A549 (cell line): ENCODE results near the gene RHOD. TPM values are rescaled to one million over a fixed set of nuclear protein-coding genes. Genes with fewer than 3 reads are reported as not detected.

Source experiments
- ATAC-seq, 2 experiments: fragments of 200-7000 bp in 1 of 2; fragments of >200 bp in 1 of 2; cut with Nextera tagmentation in 1 of 2; cut with Tn5 transposase in 1 of 2; 3 replicates each; pipeline versions ENCODE4 v1.8.0 to v1.9.1; 2018 to 2020; ENCODE audit warnings: mild to moderate bottlenecking in 1 of 2, moderate library complexity in 1 of 2
- CTCF ChIA-PET: fragments of 300-600 bp; sonication (Branson Sonifier 250); formaldehyde crosslinking; extraction: SDS; loops from one replicate; lab custom pipeline; 2021; ENCODE audit warnings: antibody characterized with exemption, inconsistent platforms; lab: Yijun Ruan, JAX
- POLR2A ChIA-PET: fragments of 350-600 bp; formaldehyde crosslinking; extraction: SDS; loops from one replicate; lab custom pipeline; 2021; ENCODE audit warnings: antibody characterized with exemption, inconsistent platforms; lab: Yijun Ruan, JAX
- DNase-seq, 2 experiments: peaks; one replicate each; pipeline versions ENCODE4 v3.0.0 to v3.0.0-alpha.2; 2011 to 2016; ENCODE audit warnings: low read depth in 1 of 2, low spot score in 1 of 2
- FAIRE-seq: peaks from 2 replicates; lab custom pipeline; 2011; peaks lifted over from hg19 to GRCh38; lab: Jason Lieb, UNC
- H3K27ac ChIP-seq, 2 experiments: fragments of >200 bp; sonication (Bioruptor Twin); formaldehyde crosslinking; 3 replicates each; pipeline ENCODE4 v1.5.1; 2016 to 2017
- H3K4me1 ChIP-seq: fragments of >200 bp; sonication (Bioruptor Twin); formaldehyde crosslinking; 3 replicates; pipeline ENCODE4 v1.6.1; 2016
- H3K4me2 ChIP-seq: fragments of >200 bp; sonication (Bioruptor Twin); formaldehyde crosslinking; 3 replicates; pipeline ENCODE4 v1.6.1; 2016
- H3K4me3 ChIP-seq: fragments of >200 bp; sonication (Bioruptor Twin); formaldehyde crosslinking; 3 replicates; pipeline ENCODE4 v1.5.1; 2016
- H3K9me3 ChIP-seq: fragments of >200 bp; sonication (Bioruptor Twin); formaldehyde crosslinking; 3 replicates; pipeline ENCODE4 v1.6.1; 2016
- BHLHE40 ChIP-seq: IDR thresholded peaks from 2 replicates; pipeline ENCODE4 v1.6.1; 2012; ENCODE audit warnings: low read depth, low read length, inconsistent platforms
- CBX2 ChIP-seq: fragments of 200-600 bp; sonication (generic); IDR thresholded peaks from 2 replicates; pipeline ENCODE4 v1.6.1; 2016; ENCODE audit warnings: low read depth, mild to moderate bottlenecking, borderline replicate concordance
- CEBPB ChIP-seq, 2 experiments: fragments of >200 bp in 1 of 2; sonication (Bioruptor Twin) in 1 of 2; formaldehyde crosslinking in 1 of 2; IDR thresholded peaks; 2 replicates each; pipeline ENCODE4 v1.6.1; 2012 to 2016
- CHD4 ChIP-seq: fragments of 200-600 bp; sonication (generic); IDR thresholded peaks from 2 replicates; pipeline ENCODE4 v1.6.1; 2016; ENCODE audit warnings: antibody characterized with exemption, mild to moderate bottlenecking, borderline replicate concordance
- EHF ChIP-seq: fragments of 250-450 bp; sonication (Bioruptor Pico); IDR thresholded peaks from 2 replicates; pipeline ENCODE4 v1.5.0; 2020; ENCODE audit warnings: mild to moderate bottlenecking
- EHMT2 ChIP-seq: fragments of 200-600 bp; sonication (generic); IDR thresholded peaks from 2 replicates; pipeline ENCODE4 v1.6.1; 2016; ENCODE audit warnings: antibody characterized with exemption, low read depth, mild to moderate bottlenecking, moderate library complexity
- EP300 ChIP-seq, 2 experiments: fragments of >200 bp; sonication (Bioruptor Twin); formaldehyde crosslinking; IDR thresholded peaks; 2 replicates in 1 of 2; 3 replicates in 1 of 2; pipeline ENCODE4 v1.6.1; 2016 to 2017
- FOXS1 ChIP-seq: fragments of 250-450 bp; sonication (Bioruptor Pico); IDR thresholded peaks from 2 replicates; pipeline ENCODE4 v1.5.0; 2020; ENCODE audit warnings: mild to moderate bottlenecking, moderate library complexity
- GATA3 ChIP-seq: IDR thresholded peaks from 2 replicates; pipeline ENCODE4 v1.6.1; 2012; ENCODE audit warnings: borderline replicate concordance
- JUN ChIP-seq, 2 experiments: fragments of >200 bp; sonication (Bioruptor Twin); formaldehyde crosslinking; IDR thresholded peaks; 2 replicates in 1 of 2; 3 replicates in 1 of 2; pipeline ENCODE4 v1.6.1; 2016 to 2017
- MAFK ChIP-seq: fragments of 450-650 bp; IDR thresholded peaks from 2 replicates; pipeline ENCODE4 v1.6.1; 2014; ENCODE audit not compliant: partially characterized antibody
- NPAS2 ChIP-seq: fragments of 250-450 bp; sonication (Bioruptor Pico); IDR thresholded peaks from 2 replicates; pipeline ENCODE4 v1.8.0; 2022; ENCODE audit warnings: mild to moderate bottlenecking, moderate library complexity, borderline replicate concordance
- PHF8 ChIP-seq: fragments of 200-600 bp; sonication (generic); IDR thresholded peaks from 2 replicates; pipeline ENCODE4 v1.6.1; 2016; ENCODE audit warnings: low read depth, mild to moderate bottlenecking, antibody characterized with exemption, moderate library complexity, borderline replicate concordance
- RCOR1 ChIP-seq: fragments of 150-350 bp; IDR thresholded peaks from 2 replicates; pipeline ENCODE4 v1.6.1; 2014; ENCODE audit warnings: antibody characterized with exemption, low read length, low read depth
- SREBF2 ChIP-seq: fragments of 450-650 bp; IDR thresholded peaks from 2 replicates; pipeline ENCODE4 v1.6.1; 2014; ENCODE audit warnings: mild to moderate bottlenecking, moderate library complexity
- TFCP2L1 ChIP-seq: fragments of 250-450 bp; sonication (Bioruptor Pico); IDR thresholded peaks from 2 replicates; pipeline ENCODE4 v1.5.0; 2021; ENCODE audit warnings: mild to moderate bottlenecking
- ZC3H11A ChIP-seq: fragments of 450-650 bp; IDR thresholded peaks from 2 replicates; pipeline ENCODE4 v1.6.1; 2014; ENCODE audit warnings: antibody characterized with exemption, mild to moderate bottlenecking
- ZNF302 ChIP-seq: fragments of 250-450 bp; sonication (Bioruptor Pico); IDR thresholded peaks from 2 replicates; pipeline ENCODE4 v1.9.0; 2021; ENCODE audit warnings: inconsistent platforms, mild to moderate bottlenecking, moderate library complexity
- ZSCAN20 ChIP-seq: fragments of 250-450 bp; sonication (Bioruptor Pico); IDR thresholded peaks from 2 replicates; pipeline ENCODE4 v1.8.0; 2022; ENCODE audit warnings: mild to moderate bottlenecking, moderate library complexity
- WGBS: methylation state at CpG from one replicate; pipeline ENCODE4 v1.1.6; 2017; ENCODE audit errors: missing lambda C conversion rate; 5-methylcytosine and 5-hydroxymethylcytosine counted together
- polyA plus RNA-seq, 4 experiments: library from polyadenylated mRNA; depleted of rRNA in 3 of 4; stranded (reverse); fragments of >200 nt; fragmentation: RNase III in 1 of 4; extraction: RNeasy Plus Mini Kit Qiagen cat#74134 plus additional on column Dnase treatment in 1 of 4; gene quantifications; 2 replicates in 3 of 4; 3 replicates in 1 of 4; pipeline ENCODE4 v1.2.3, GENCODE V29; 2011 to 2017
- TF ChIP-seq, protein P1 (sequence below): fragments of >200 bp; sonication (Bioruptor Twin); formaldehyde crosslinking; IDR thresholded peaks from 3 replicates; pipeline ENCODE4 v1.6.1; 2016
- TF ChIP-seq, protein P2 (sequence below): fragments of 250-450 bp; sonication (Bioruptor Pico); IDR thresholded peaks from 2 replicates; pipeline ENCODE4 v1.5.0; 2020; ENCODE audit warnings: low read depth, mild to moderate bottlenecking, moderate library complexity
- TF ChIP-seq, protein P3 (sequence below): fragments of >200 bp; sonication (Bioruptor Twin); formaldehyde crosslinking; IDR thresholded peaks from 2 replicates; pipeline ENCODE4 v1.6.1; 2016
- TF ChIP-seq, protein P4 (sequence below): fragments of 250-450 bp; sonication (Bioruptor Pico); IDR thresholded peaks from 2 replicates; pipeline ENCODE4 v1.5.0; 2021; ENCODE audit warnings: mild to moderate bottlenecking, moderate library complexity, borderline replicate concordance
- TF ChIP-seq, protein P5 (sequence below): fragments of >200 bp; sonication (Bioruptor Twin); formaldehyde crosslinking; IDR thresholded peaks from 3 replicates; pipeline ENCODE4 v1.5.1; 2016
- TF ChIP-seq, protein P6 (sequence below): IDR thresholded peaks from 2 replicates; pipeline ENCODE4 v1.6.1; 2012

Gene RHOD
- polyA plus RNA-seq, 2 of the 4 experiments (the other 2 are of a cell fraction) = 13.6 to 33.2 TPM

DNA sequence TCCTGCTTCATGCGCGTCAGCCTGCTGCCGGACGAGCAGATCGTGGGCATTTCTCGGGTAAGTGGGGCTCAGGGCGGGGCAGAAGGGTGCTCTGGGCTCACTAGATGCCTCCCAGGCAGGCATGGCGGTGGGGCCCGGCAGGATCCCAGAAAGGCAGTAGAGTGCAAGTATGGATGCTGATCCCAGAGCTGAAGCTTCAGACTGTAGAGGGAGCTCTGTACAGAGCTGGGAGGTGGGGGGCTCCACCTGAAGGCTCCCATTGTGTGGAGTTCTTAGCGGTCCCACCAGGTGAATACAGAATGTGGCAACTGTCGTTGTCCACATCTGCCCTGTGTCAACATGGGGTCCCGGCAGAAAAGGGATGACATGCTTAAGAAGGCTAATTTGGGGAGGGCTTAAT, 16.5 kb upstream of the RHOD start:
- H3K4me1 ChIP-seq = peaks cover 5% of the 10 kb centered on the region
- no peak overlapping the region for H3K27ac ChIP-seq
- 86% methylated on average over 7 of the region's 12 CpGs for WGBS
- ChIA-PET CTCF (interaction anchor here (0.8 kb wide), 1 partner anchor 633 kb away, joined by 5 read pairs; no protein-coding TSS in a partner anchor), POLR2A (no interaction called here)
- no peak overlapping the region for H3K4me3 ChIP-seq
- DNase-seq (no peak), ATAC-seq (peak in 1 of 2 experiments; percentile 35; a peak in 1 of 6 replicates), FAIRE-seq (no peak)
- TF ChIP-seq, protein P1, sequence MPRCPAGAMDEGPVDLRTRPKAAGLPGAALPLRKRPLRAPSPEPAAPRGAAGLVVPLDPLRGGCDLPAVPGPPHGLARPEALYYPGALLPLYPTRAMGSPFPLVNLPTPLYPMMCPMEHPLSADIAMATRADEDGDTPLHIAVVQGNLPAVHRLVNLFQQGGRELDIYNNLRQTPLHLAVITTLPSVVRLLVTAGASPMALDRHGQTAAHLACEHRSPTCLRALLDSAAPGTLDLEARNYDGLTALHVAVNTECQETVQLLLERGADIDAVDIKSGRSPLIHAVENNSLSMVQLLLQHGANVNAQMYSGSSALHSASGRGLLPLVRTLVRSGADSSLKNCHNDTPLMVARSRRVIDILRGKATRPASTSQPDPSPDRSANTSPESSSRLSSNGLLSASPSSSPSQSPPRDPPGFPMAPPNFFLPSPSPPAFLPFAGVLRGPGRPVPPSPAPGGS = no peak
- no peak for TF ChIP-seq CBX2
- no peak for TF ChIP-seq ZNF302 (CRISPR knock-in tag)
- no peak for TF ChIP-seq ZSCAN20 (CRISPR knock-in tag)
- TF ChIP-seq, protein P2, sequence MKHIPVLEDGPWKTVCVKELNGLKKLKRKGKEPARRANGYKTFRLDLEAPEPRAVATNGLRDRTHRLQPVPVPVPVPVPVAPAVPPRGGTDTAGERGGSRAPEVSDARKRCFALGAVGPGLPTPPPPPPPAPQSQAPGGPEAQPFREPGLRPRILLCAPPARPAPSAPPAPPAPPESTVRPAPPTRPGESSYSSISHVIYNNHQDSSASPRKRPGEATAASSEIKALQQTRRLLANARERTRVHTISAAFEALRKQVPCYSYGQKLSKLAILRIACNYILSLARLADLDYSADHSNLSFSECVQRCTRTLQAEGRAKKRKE (CRISPR knock-in tag) = no peak
- no peak for TF ChIP-seq MAFK
- TF ChIP-seq FOXS1 (CRISPR knock-in tag) = no peak
- TF ChIP-seq SREBF2 = no peak
- TF ChIP-seq, protein P3, sequence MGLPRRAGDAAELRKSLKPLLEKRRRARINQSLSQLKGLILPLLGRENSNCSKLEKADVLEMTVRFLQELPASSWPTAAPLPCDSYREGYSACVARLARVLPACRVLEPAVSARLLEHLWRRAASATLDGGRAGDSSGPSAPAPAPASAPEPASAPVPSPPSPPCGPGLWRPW = no peak
- no peak for TF ChIP-seq EHF (CRISPR knock-in tag)
- no peak for TF ChIP-seq NPAS2
- TF ChIP-seq ZC3H11A = no peak
- TF ChIP-seq, protein P4, sequence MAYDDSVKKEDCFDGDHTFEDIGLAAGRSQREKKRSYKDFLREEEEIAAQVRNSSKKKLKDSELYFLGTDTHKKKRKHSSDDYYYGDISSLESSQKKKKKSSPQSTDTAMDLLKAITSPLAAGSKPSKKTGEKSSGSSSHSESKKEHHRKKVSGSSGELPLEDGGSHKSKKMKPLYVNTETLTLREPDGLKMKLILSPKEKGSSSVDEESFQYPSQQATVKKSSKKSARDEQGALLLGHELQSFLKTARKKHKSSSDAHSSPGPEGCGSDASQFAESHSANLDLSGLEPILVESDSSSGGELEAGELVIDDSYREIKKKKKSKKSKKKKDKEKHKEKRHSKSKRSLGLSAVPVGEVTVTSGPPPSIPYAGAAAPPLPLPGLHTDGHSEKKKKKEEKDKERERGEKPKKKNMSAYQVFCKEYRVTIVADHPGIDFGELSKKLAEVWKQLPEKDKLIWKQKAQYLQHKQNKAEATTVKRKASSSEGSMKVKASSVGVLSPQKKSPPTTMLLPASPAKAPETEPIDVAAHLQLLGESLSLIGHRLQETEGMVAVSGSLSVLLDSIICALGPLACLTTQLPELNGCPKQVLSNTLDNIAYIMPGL (CRISPR knock-in tag) = no peak
- no peak overlapping the region for H3K4me2 ChIP-seq
- H3K9me3 ChIP-seq = no peaks in the 10 kb centered on the region

DNA sequence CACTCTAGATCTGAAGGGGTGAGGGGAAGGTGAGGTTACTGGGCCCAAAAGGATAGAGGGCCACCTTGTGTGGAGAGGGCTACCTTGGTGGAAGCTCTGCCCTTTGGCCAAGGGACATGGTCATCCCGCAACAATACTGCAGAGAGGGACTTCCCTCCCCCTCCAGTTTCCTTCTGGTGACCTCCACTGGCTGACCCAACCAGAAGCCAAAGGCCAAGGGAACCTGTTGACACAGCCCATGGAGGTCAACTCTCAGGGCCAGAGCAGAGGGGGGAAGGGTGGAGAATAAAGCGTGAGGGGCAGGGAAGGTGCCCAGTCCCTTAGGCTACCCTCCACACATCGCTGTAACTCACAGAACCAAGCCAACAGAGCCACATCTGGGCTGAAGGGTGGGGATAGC, 15.0 kb upstream of the RHOD start:
- FAIRE-seq (no peak), DNase-seq (no peak), ATAC-seq (no peak)
- Histone ChIP-seq H3K4me1 (peaks cover 12% of the 10 kb centered on the region), H3K27ac (no peak overlapping the region), H3K4me2 (no peak overlapping the region), H3K4me3 (no peak overlapping the region), H3K9me3 (no peaks in the 10 kb centered on the region)
- WGBS = 84% methylated on average over 3 of the region's 3 CpGs
- ChIA-PET CTCF (interaction anchor here (0.9 to 1.8 kb wide), 3 partner anchors 12 to 40 kb away, joined by 3 to 5 read pairs (median 3); no protein-coding TSS in a partner anchor), POLR2A (no interaction called here)
- TF ChIP-seq EHMT2 = no peak
- TF ChIP-seq PHF8 = no peak
- TF ChIP-seq, protein P2 (CRISPR knock-in tag) = no peak
- no peak for TF ChIP-seq EP300 (IDR thresholded peaks at IDR 0.05)
- TF ChIP-seq, protein P5, sequence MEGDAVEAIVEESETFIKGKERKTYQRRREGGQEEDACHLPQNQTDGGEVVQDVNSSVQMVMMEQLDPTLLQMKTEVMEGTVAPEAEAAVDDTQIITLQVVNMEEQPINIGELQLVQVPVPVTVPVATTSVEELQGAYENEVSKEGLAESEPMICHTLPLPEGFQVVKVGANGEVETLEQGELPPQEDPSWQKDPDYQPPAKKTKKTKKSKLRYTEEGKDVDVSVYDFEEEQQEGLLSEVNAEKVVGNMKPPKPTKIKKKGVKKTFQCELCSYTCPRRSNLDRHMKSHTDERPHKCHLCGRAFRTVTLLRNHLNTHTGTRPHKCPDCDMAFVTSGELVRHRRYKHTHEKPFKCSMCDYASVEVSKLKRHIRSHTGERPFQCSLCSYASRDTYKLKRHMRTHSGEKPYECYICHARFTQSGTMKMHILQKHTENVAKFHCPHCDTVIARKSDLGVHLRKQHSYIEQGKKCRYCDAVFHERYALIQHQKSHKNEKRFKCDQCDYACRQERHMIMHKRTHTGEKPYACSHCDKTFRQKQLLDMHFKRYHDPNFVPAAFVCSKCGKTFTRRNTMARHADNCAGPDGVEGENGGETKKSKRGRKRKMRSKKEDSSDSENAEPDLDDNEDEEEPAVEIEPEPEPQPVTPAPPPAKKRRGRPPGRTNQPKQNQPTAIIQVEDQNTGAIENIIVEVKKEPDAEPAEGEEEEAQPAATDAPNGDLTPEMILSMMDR = no peak
- no peak for TF ChIP-seq RCOR1
- no peak for TF ChIP-seq BHLHE40
- TF ChIP-seq JUN (IDR thresholded peaks at IDR 0.05) = no peak
- TF ChIP-seq, protein P6, sequence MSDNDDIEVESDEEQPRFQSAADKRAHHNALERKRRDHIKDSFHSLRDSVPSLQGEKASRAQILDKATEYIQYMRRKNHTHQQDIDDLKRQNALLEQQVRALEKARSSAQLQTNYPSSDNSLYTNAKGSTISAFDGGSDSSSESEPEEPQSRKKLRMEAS = no peak
- TF ChIP-seq CEBPB (IDR thresholded peaks at IDR 0.05) = no peak
- TF ChIP-seq GATA3 = no peak
- no peak for TF ChIP-seq CHD4
- TF ChIP-seq TFCP2L1 (CRISPR knock-in tag) = no peak
